ENCODE results near the gene RFC4.

RFC4 gene

DNA sequence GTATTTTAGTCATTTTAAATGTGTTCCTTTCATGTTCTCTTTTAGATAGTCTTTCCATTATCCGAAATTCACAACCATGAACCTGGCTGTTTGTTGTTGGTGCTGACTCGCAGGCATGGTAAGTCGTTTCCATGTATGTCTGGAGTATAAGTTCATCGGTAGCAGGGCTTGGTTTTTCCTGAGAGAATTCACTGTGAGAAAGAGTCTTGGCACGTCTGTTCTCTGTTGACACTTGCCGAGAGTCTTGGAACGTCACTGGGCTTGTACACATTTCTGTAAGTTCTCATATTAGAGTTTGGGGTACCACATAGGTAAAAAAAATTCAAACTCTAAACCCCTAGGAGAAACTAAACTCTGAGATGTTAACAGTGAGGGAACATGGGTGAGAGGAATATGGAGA, 52.3 kb downstream of the RFC4 start:
- no peaks in the 10 kb centered on the region for H3K79me2 ChIP-seq (ENCODE audit: low read length)

DNA sequence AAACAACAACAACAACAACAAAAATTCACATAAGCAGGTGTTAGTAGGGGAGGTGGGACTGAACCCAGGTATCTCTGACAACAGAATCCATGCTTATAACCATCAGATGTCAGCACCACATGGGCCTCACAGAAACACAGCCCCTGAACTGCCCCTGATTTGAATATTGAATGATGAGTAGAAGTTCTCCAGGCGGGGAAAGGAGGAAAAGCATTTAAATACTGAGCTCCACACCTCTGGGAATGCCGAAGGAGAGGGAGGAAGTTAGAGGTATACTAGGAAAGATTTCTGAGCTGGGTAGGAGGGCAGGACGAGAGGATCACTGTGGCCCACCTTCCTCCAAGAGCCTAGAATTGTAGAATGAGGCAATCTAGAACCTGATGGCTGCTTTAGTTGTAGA, 54.8 kb downstream of the RFC4 start:
- Histone ChIP-seq H3K4me1 (ENCODE audit: low read length) (no peaks in the 10 kb centered on the region), H3K27ac (ENCODE audit: low read length) (no peak overlapping the region), H3K4me3 (ENCODE audit: low read length) (no peak overlapping the region), H4K20me1 (ENCODE audit: insufficient read depth, low read length) (no peaks in the 10 kb centered on the region), H3F3A (ENCODE audit: insufficient read depth, low read length) (no peaks in the 10 kb centered on the region), H2AFZ (ENCODE audit: low read length) (no peak overlapping the region), H3K27me3 (replicated peaks; ENCODE audit: insufficient read depth, low read length) (no peaks in the 10 kb centered on the region), H3K36me3 (replicated peaks; ENCODE audit: insufficient read depth, low read length) (no peaks in the 10 kb centered on the region), H3K4me2 (ENCODE audit: low read depth, low read length) (no peak overlapping the region), H3K9ac (ENCODE audit: low read length) (no peak overlapping the region), H3K9me2 (replicated peaks; ENCODE audit: insufficient read depth, low read length) (no peaks in the 10 kb centered on the region; the same call in 1 of the 2 replicates), H3K79me2 (ENCODE audit: low read length) (no peaks in the 10 kb centered on the region), H3K9me3 (replicated peaks; ENCODE audit: insufficient read depth, low read length) (no peaks in the 10 kb centered on the region)
- TF ChIP-seq, protein P1, sequence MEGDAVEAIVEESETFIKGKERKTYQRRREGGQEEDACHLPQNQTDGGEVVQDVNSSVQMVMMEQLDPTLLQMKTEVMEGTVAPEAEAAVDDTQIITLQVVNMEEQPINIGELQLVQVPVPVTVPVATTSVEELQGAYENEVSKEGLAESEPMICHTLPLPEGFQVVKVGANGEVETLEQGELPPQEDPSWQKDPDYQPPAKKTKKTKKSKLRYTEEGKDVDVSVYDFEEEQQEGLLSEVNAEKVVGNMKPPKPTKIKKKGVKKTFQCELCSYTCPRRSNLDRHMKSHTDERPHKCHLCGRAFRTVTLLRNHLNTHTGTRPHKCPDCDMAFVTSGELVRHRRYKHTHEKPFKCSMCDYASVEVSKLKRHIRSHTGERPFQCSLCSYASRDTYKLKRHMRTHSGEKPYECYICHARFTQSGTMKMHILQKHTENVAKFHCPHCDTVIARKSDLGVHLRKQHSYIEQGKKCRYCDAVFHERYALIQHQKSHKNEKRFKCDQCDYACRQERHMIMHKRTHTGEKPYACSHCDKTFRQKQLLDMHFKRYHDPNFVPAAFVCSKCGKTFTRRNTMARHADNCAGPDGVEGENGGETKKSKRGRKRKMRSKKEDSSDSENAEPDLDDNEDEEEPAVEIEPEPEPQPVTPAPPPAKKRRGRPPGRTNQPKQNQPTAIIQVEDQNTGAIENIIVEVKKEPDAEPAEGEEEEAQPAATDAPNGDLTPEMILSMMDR (IDR thresholded peaks at IDR 0.05; ENCODE audit: low read length), result no peak
- TF ChIP-seq EZH2 (optimal IDR thresholded peaks at IDR 0.05; ENCODE audit: low read depth, low read length) (no peak), EZH2phosphoT487 (IDR thresholded peaks at IDR 0.05; ENCODE audit: low read length) (no peak)
- DNase-seq, result no peak

More for the DNA sequence above, 52.3 kb downstream of the RFC4 start:
- no peak overlapping the region for H2AFZ ChIP-seq (ENCODE audit: low read length)
- H3K9ac ChIP-seq (ENCODE audit: low read length), result no peak overlapping the region
- no peak overlapping the region for H3K4me2 ChIP-seq (ENCODE audit: low read depth, low read length)
- no peak overlapping the region for H3K4me3 ChIP-seq (ENCODE audit: low read length)
- H3K9me3 ChIP-seq (replicated peaks; ENCODE audit: insufficient read depth, low read length), result no peaks in the 10 kb centered on the region
- no peak overlapping the region for H3K27ac ChIP-seq (ENCODE audit: low read length)
- H3K9me2 ChIP-seq (replicated peaks; ENCODE audit: insufficient read depth, low read length), result no peaks in the 10 kb centered on the region; the same call in 1 of the 2 replicates
- H3K4me1 ChIP-seq (ENCODE audit: low read length), result no peaks in the 10 kb centered on the region
- H3F3A ChIP-seq (ENCODE audit: insufficient read depth, low read length), result no peaks in the 10 kb centered on the region
- H4K20me1 ChIP-seq (ENCODE audit: insufficient read depth, low read length), result no peaks in the 10 kb centered on the region
- DNase-seq, result no peak
- no peaks in the 10 kb centered on the region for H3K36me3 ChIP-seq (replicated peaks; ENCODE audit: insufficient read depth, low read length)
- TF ChIP-seq, protein P1 (IDR thresholded peaks at IDR 0.05; ENCODE audit: low read length), result no peak
- TF ChIP-seq EZH2 (optimal IDR thresholded peaks at IDR 0.05; ENCODE audit: low read depth, low read length), result no peak
- no peak for TF ChIP-seq EZH2phosphoT487 (IDR thresholded peaks at IDR 0.05; ENCODE audit: low read length)
- no peaks in the 10 kb centered on the region for H3K27me3 ChIP-seq (replicated peaks; ENCODE audit: insufficient read depth, low read length)

GRCh38 chr3:186750316-186750715, 56.0 kb downstream of the RFC4 start:
- Histone ChIP-seq H3K79me2 (ENCODE audit: low read length) (no peaks in the 10 kb centered on the region), H4K20me1 (ENCODE audit: insufficient read depth, low read length) (no peaks in the 10 kb centered on the region), H3K9me3 (replicated peaks; ENCODE audit: insufficient read depth, low read length) (no peaks in the 10 kb centered on the region), H3K36me3 (replicated peaks; ENCODE audit: insufficient read depth, low read length) (no peaks in the 10 kb centered on the region), H3K9me2 (replicated peaks; ENCODE audit: insufficient read depth, low read length) (no peaks in the 10 kb centered on the region; the same call in 1 of the 2 replicates), H3K4me2 (ENCODE audit: low read depth, low read length) (no peak overlapping the region), H3K4me1 (ENCODE audit: low read length) (no peaks in the 10 kb centered on the region), H3K9ac (ENCODE audit: low read length) (no peak overlapping the region), H3F3A (ENCODE audit: insufficient read depth, low read length) (no peaks in the 10 kb centered on the region), H2AFZ (ENCODE audit: low read length) (no peak overlapping the region), H3K4me3 (ENCODE audit: low read length) (no peak overlapping the region), H3K27me3 (replicated peaks; ENCODE audit: insufficient read depth, low read length) (no peaks in the 10 kb centered on the region), H3K27ac (ENCODE audit: low read length) (no peak overlapping the region)
- no peak for DNase-seq
- TF ChIP-seq EZH2 (optimal IDR thresholded peaks at IDR 0.05; ENCODE audit: low read depth, low read length) (no peak), EZH2phosphoT487 (IDR thresholded peaks at IDR 0.05; ENCODE audit: low read length) (no peak)
- TF ChIP-seq, protein P1 (IDR thresholded peaks at IDR 0.05; ENCODE audit: low read length), result no peak
